Activated T-cell treated with anti-CD3 and anti-CD28 coated beads for 48 hours (primary cell): ENCODE results near the gene MS4A2.
"Not testable (repeated sequence)": the region's sequence is repeated elsewhere in the genome, so short reads cannot be mapped to it uniquely, and the experiment has no call there.

Experiments
- DNase-seq: peaks from one replicate; pipeline ENCODE4 v3.0.0-alpha.2; 2020; ENCODE audit warnings: low read depth

MS4A2 gene

GRCh38 chr11:60088364-60088763, at the start of gene MS4A2:
TSS of gene MS4A2 (plus strand) at chr11:60088664. CDS start at chr11:60088766, 102 bp downstream.
- no peak for DNase-seq

GRCh38 chr11:60040109-60040508, 48.4 kb upstream of the MS4A2 start, which contains the start of gene OOSP2:
TSS of gene OOSP2 (plus strand) at chr11:60040409. CDS start at chr11:60040460, 51 bp downstream.
- DNase-seq, result no peak

GRCh38 chr11:60050422-60050821, 38.0 kb upstream of the MS4A2 start:
- DNase-seq, result not testable (repeated sequence)

GRCh38 chr11:60050839-60051238, 37.6 kb upstream of the MS4A2 start:
- DNase-seq, result not testable (repeated sequence)

GRCh38 chr11:60056349-60056969, 32.0 kb upstream of the MS4A2 start, which contains the start of gene MS4A3:
TSS of gene MS4A3 (plus strand) at chr11:60056665. CDS start at chr11:60061161, 4,496 bp downstream.
- DNase-seq, result no peak

GRCh38 chr11:60059052-60059451, 29.4 kb upstream of the MS4A2 start:
- DNase-seq, result no peak

- DNase-seq, result no peak
These were observed 28.8 kb upstream of the MS4A2 start for GRCh38 chr11:60059521-60060240.

GRCh38 chr11:60064111-60064510, 24.4 kb upstream of the MS4A2 start:
- DNase-seq, result no peak

- no peak for DNase-seq
These were observed 22.7 kb upstream of the MS4A2 start for GRCh38 chr11:60065801-60066200.

- DNase-seq, result no peak
These were observed 19.0 kb upstream of the MS4A2 start for GRCh38 chr11:60069450-60069849.

GRCh38 chr11:60071644-60072043, 16.8 kb upstream of the MS4A2 start:
- DNase-seq, result not testable (repeated sequence)

- DNase-seq, result no peak
These were observed 11.1 kb upstream of the MS4A2 start for GRCh38 chr11:60077216-60077817.

GRCh38 chr11:60077981-60078380, 10.5 kb upstream of the MS4A2 start:
- no peak for DNase-seq

GRCh38 chr11:60078745-60079144, 9.7 kb upstream of the MS4A2 start:
- DNase-seq, result no peak

GRCh38 chr11:60080535-60080934, 7.9 kb upstream of the MS4A2 start:
- no peak for DNase-seq

GRCh38 chr11:60084631-60085273, 3.7 kb upstream of the MS4A2 start:
- DNase-seq, result no peak

GRCh38 chr11:60085909-60086308, 2.6 kb upstream of the MS4A2 start:
- no peak for DNase-seq

GRCh38 chr11:60087239-60087638, 1.2 kb upstream of the MS4A2 start:
- no peak for DNase-seq

GRCh38 chr11:60095477-60096120, 7.1 kb downstream of the MS4A2 start:
- DNase-seq, result no peak

GRCh38 chr11:60097189-60097588, 8.7 kb downstream of the MS4A2 start:
- DNase-seq, result no peak

- DNase-seq, result no peak
These were observed 10.0 kb downstream of the MS4A2 start for GRCh38 chr11:60098508-60098907.

- no peak for DNase-seq
These were observed 12.1 kb downstream of the MS4A2 start for GRCh38 chr11:60100516-60100915.
